OCI-LY1 (cell line): ENCODE data around the gene CLTRN.

ENCODE experiments used
- H2AFZ ChIP-seq: fragments of 200-600 bp; sonication (generic), shearing (Covaris generic); 2 replicates; pipeline ENCODE4 v1.6.0; 2014; ENCODE audit warnings: antibody characterized with exemption, mild to moderate bottlenecking, low read length
- H3F3A ChIP-seq: fragments of 200-600 bp; sonication (generic), shearing (Covaris generic); 2 replicates; pipeline ENCODE4 v1.6.0; 2014; ENCODE audit warnings: mild to moderate bottlenecking, antibody characterized with exemption, low read length, moderate library complexity; ENCODE audit not compliant: insufficient read depth
- H3K27ac ChIP-seq: fragments of 200-600 bp; sonication (generic); 2 replicates; pipeline ENCODE4 v1.5.1; 2014; ENCODE audit warnings: low read length, mixed run types, mild to moderate bottlenecking, low read depth; ENCODE audit not compliant: poor library complexity, severe bottlenecking
- H3K27me3 ChIP-seq: fragments of 200-600 bp; sonication (generic); 2 replicates; pipeline ENCODE4 v1.6.0; 2014; ENCODE audit warnings: antibody characterized with exemption, mild to moderate bottlenecking, low read length, moderate library complexity; ENCODE audit not compliant: insufficient read depth
- H3K36me3 ChIP-seq: fragments of 200-600 bp; sonication (generic); 2 replicates; pipeline ENCODE4 v1.6.1; 2014; ENCODE audit warnings: mild to moderate bottlenecking, antibody characterized with exemption, low read length, moderate library complexity, mixed read lengths; ENCODE audit not compliant: insufficient read depth
- H3K4me1 ChIP-seq: fragments of 200-600 bp; sonication (generic); 2 replicates; pipeline ENCODE4 v1.5.1; 2014; ENCODE audit warnings: mild to moderate bottlenecking, low read length, moderate library complexity; ENCODE audit not compliant: insufficient read depth, severe bottlenecking
- H3K4me2 ChIP-seq: fragments of 200-600 bp; sonication (generic), shearing (Covaris generic); 2 replicates; pipeline ENCODE4 v1.6.1; 2014; ENCODE audit warnings: low read length
- H3K4me3 ChIP-seq: fragments of 200-600 bp; sonication (generic); 2 replicates; pipeline ENCODE4 v1.5.1; 2014; ENCODE audit warnings: low read length, low read depth, mild to moderate bottlenecking, mixed read lengths; ENCODE audit not compliant: poor library complexity, severe bottlenecking
- H3K79me2 ChIP-seq: fragments of 200-600 bp; shearing (Covaris generic); 2 replicates; pipeline ENCODE4 v1.6.1; 2016; ENCODE audit warnings: mixed run types, low read length, mixed read lengths; ENCODE audit not compliant: insufficient read depth
- H3K9ac ChIP-seq: fragments of 200-600 bp; sonication (generic), shearing (Covaris generic); 2 replicates; pipeline ENCODE4 v1.6.1; 2014; ENCODE audit warnings: mild to moderate bottlenecking, low read length, mixed read lengths
- H3K9me2 ChIP-seq: fragments of 200-600 bp; sonication (generic), shearing (Covaris generic); 2 replicates; pipeline ENCODE4 v1.6.1; 2014; ENCODE audit warnings: low read depth, mild to moderate bottlenecking, low read length, mixed read lengths
- H3K9me3 ChIP-seq: fragments of 200-600 bp; shearing (Covaris generic); 2 replicates; pipeline ENCODE4 v1.6.1; 2014; ENCODE audit warnings: low read length, mixed read lengths
- H4K20me1 ChIP-seq: fragments of 200-600 bp; sonication (generic), shearing (Covaris generic); 2 replicates; pipeline ENCODE4 v1.6.0; 2016; ENCODE audit warnings: mild to moderate bottlenecking, low read length; ENCODE audit not compliant: insufficient read depth
- EZH2 ChIP-seq: fragments of 200-600 bp; sonication (generic), shearing (Covaris generic); IDR thresholded peaks from 2 replicates; pipeline ENCODE4 v1.8.0; 2017; ENCODE audit warnings: borderline replicate concordance, mixed run types, mild to moderate bottlenecking, antibody characterized with exemption, low read length, moderate library complexity, mixed read lengths
- TF ChIP-seq, protein P1 (sequence below): fragments of 200-600 bp; sonication (generic), shearing (Covaris generic); IDR thresholded peaks from 2 replicates; pipeline ENCODE4 v1.5.1; 2017; ENCODE audit warnings: mild to moderate bottlenecking, antibody characterized with exemption, low read length, moderate library complexity, mixed read lengths

Gene CLTRN

DNA sequence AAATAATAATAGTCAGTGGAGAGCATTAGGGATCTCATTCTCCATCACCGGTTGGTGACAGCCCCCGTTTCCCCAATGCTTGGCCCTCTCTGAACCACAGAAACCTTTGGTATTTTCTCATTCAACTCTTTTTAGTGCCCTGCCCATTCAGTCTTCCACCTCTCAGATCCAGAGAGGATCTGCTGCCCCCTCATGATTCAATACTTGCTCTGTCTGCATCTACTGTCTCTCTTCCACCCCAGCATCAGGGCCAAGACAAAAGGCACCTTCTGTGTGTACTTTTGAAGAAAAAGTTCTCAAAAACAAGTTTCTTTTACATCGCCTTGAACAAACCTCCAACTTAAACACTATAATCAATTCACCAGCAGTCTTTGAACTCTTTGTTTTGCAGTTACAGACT lies 19.3 kb downstream of the CLTRN start:
- Histone ChIP-seq H3K4me2 (no peak overlapping the region), H3K9ac (no peak overlapping the region), H3F3A (no peaks in the 10 kb centered on the region), H3K79me2 (no peaks in the 10 kb centered on the region), H3K4me1 (no peaks in the 10 kb centered on the region), H3K27me3 (no peaks in the 10 kb centered on the region), H3K9me2 (no peaks in the 10 kb centered on the region), H3K9me3 (no peaks in the 10 kb centered on the region), H4K20me1 (no peaks in the 10 kb centered on the region), H3K36me3 (no peaks in the 10 kb centered on the region), H2AFZ (no peak overlapping the region), H3K4me3 (no peak overlapping the region), H3K27ac (no peak overlapping the region)
- TF ChIP-seq EZH2 = no peak
- TF ChIP-seq, protein P1, sequence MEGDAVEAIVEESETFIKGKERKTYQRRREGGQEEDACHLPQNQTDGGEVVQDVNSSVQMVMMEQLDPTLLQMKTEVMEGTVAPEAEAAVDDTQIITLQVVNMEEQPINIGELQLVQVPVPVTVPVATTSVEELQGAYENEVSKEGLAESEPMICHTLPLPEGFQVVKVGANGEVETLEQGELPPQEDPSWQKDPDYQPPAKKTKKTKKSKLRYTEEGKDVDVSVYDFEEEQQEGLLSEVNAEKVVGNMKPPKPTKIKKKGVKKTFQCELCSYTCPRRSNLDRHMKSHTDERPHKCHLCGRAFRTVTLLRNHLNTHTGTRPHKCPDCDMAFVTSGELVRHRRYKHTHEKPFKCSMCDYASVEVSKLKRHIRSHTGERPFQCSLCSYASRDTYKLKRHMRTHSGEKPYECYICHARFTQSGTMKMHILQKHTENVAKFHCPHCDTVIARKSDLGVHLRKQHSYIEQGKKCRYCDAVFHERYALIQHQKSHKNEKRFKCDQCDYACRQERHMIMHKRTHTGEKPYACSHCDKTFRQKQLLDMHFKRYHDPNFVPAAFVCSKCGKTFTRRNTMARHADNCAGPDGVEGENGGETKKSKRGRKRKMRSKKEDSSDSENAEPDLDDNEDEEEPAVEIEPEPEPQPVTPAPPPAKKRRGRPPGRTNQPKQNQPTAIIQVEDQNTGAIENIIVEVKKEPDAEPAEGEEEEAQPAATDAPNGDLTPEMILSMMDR = no peak

DNA sequence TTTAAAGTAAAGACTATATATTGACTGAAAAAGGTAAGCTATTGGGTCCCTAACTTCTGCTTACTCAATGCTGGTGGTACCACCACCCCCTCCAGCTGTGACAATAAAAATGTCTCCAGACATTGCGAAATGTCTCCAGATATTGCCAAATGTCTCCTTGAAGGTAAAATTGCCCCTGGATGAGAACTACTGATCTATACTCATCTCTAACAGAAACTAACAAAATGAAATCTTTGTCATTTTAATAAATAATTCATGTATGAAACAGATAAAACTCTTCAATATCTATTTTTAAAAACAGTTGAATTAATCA lies 20.1 kb downstream of the CLTRN start:
- TF ChIP-seq, protein P1 = no peak
- no peak for TF ChIP-seq EZH2
- Histone ChIP-seq H3K27me3 (no peaks in the 10 kb centered on the region), H3K79me2 (no peaks in the 10 kb centered on the region), H3K27ac (no peak overlapping the region), H3K9me2 (no peaks in the 10 kb centered on the region), H4K20me1 (no peaks in the 10 kb centered on the region), H3K9me3 (no peaks in the 10 kb centered on the region), H3K9ac (no peak overlapping the region), H2AFZ (no peak overlapping the region), H3K4me2 (no peak overlapping the region), H3F3A (no peaks in the 10 kb centered on the region), H3K36me3 (no peaks in the 10 kb centered on the region), H3K4me3 (no peak overlapping the region), H3K4me1 (no peaks in the 10 kb centered on the region)

DNA sequence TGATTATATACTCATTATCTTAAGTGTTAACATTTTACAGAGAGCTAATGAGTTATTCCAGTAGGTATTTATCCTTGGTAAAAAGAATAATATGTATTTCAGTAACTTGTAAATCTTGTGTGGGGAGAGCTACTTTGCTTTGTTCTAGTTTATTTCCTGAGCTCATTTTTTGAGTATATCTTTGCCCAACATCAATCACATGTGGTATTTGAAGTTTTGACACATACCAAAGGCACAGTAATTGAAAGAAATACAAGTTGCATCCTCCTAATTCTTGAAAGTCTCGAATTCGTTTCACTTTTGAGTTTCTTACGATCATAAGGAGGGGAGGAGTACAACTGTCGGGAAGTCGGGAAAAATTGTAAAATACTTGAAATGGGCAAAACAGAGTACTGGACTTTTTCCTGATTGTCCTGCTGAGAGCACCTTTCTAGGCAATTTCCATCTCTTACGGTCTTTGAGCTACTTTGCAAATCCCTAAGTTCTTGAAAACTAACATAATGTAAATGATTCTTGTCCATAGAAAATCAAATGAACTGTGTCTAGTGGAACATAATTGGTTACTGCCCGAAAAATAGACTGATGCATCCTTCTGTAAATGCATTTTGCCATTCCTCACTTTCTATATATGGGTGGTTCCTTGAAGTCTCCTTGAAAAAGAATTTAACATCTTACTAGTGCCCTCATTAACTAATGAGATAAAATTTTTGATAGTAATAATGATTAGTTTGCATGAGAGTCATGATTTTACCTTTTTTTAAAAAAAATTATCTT lies 20.6 kb downstream of the CLTRN start:
- Histone ChIP-seq H3K9ac (no peak overlapping the region), H3K4me3 (no peak overlapping the region), H4K20me1 (no peaks in the 10 kb centered on the region), H3F3A (no peaks in the 10 kb centered on the region), H3K27ac (no peak overlapping the region), H3K79me2 (no peaks in the 10 kb centered on the region), H3K4me1 (no peaks in the 10 kb centered on the region), H3K9me3 (no peaks in the 10 kb centered on the region), H3K9me2 (no peaks in the 10 kb centered on the region), H3K4me2 (no peak overlapping the region), H3K27me3 (no peaks in the 10 kb centered on the region), H2AFZ (no peak overlapping the region), H3K36me3 (no peaks in the 10 kb centered on the region)
- TF ChIP-seq, protein P1 = no peak
- TF ChIP-seq EZH2 = no peak
